ENCODE results near the gene XBP1. TPM values are rescaled to one million over a fixed set of nuclear protein-coding genes. Genes with fewer than 3 reads are reported as not detected.
A peak's percentile ranks its signal among the peaks of the same experiment; 100 is the strongest.

Gene XBP1
- total and polyA plus RNA-seq, 2 of the 13 experiments (the other 11 are each of a cell fraction or from before 2014, with no cell fraction given): 416 to 427 TPM

DNA sequence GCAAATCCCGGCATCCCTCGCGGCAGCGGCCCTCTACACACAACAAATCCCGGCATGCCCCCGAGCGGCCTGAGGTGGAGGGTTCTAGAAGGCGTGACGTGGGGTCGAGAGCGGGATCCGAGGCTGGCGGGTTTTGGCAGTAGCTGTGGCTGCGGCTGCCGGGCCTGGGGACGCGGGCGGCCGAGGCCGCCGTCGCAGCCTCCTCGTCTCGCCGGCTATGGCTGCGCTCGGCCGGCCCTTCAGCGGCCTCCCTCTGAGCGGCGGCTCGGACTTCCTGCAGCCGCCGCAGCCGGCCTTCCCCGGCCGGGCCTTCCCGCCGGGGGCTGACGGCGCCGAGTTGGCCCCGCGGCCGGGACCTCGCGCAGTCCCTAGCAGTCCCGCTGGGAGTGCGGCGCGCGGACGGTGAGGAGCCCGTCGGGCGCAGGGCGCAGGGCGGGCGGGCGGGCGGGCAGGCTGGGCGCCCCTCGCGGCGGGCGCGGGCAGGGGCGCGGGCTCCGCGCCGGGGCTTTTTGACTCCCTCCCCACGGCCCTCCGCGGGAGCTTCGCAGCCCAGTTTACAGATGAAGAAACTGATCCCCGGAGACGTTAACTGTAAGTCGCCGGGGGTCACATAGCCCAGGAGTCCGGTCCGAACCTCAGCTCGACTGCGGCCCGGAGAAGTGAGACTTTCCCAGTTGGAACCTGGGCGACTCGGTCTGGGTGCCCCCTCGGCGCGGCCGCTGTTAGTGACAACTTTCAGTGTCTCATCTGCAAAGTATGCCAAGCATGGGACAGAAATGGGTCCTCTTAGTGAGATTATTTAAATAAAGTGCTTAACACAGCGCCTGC lies 27.5 kb downstream of the XBP1 start, which contains the start of gene CCDC117 (continued):
- TF ChIP-seq, protein P1, sequence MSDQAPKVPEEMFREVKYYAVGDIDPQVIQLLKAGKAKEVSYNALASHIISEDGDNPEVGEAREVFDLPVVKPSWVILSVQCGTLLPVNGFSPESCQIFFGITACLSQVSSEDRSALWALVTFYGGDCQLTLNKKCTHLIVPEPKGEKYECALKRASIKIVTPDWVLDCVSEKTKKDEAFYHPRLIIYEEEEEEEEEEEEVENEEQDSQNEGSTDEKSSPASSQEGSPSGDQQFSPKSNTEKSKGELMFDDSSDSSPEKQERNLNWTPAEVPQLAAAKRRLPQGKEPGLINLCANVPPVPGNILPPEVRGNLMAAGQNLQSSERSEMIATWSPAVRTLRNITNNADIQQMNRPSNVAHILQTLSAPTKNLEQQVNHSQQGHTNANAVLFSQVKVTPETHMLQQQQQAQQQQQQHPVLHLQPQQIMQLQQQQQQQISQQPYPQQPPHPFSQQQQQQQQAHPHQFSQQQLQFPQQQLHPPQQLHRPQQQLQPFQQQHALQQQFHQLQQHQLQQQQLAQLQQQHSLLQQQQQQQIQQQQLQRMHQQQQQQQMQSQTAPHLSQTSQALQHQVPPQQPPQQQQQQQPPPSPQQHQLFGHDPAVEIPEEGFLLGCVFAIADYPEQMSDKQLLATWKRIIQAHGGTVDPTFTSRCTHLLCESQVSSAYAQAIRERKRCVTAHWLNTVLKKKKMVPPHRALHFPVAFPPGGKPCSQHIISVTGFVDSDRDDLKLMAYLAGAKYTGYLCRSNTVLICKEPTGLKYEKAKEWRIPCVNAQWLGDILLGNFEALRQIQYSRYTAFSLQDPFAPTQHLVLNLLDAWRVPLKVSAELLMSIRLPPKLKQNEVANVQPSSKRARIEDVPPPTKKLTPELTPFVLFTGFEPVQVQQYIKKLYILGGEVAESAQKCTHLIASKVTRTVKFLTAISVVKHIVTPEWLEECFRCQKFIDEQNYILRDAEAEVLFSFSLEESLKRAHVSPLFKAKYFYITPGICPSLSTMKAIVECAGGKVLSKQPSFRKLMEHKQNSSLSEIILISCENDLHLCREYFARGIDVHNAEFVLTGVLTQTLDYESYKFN (CRISPR knock-in tag; conservative IDR thresholded peaks at IDR 0.05): peak; percentile 38; the same call in 1 of the 2 replicates
- TF ChIP-seq ZKSCAN8 (CRISPR knock-in tag; IDR thresholded peaks at IDR 0.05; ENCODE audit: borderline replicate concordance) (no peak), RXRA (CRISPR knock-in tag; IDR thresholded peaks at IDR 0.05) (peak; percentile 14; the same call in 1 of the 2 replicates), PAF1 (CRISPR knock-in tag; IDR thresholded peaks at IDR 0.05) (no peak), MYC (CRISPR knock-in tag; IDR thresholded peaks at IDR 0.05; ENCODE audit: borderline replicate concordance) (peak; percentile 52; the same call in 1 of the 2 replicates), THAP11 (CRISPR knock-in tag; IDR thresholded peaks at IDR 0.05) (peak; percentile 99), CAMTA2 (CRISPR knock-in tag; IDR thresholded peaks at IDR 0.05; ENCODE audit: borderline replicate concordance) (0 out of 2 replicates have a peak, but pooled peaks have one; percentile 18), HNF4G (IDR thresholded peaks at IDR 0.05; ENCODE audit: borderline replicate concordance, low read depth, low read length) (no peak), HNF4G (CRISPR knock-in tag; IDR thresholded peaks at IDR 0.05; ENCODE audit: borderline replicate concordance, low read depth) (no peak), ZNF468 (CRISPR knock-in tag; IDR thresholded peaks at IDR 0.05) (no peak)
- TF ChIP-seq, protein P2, sequence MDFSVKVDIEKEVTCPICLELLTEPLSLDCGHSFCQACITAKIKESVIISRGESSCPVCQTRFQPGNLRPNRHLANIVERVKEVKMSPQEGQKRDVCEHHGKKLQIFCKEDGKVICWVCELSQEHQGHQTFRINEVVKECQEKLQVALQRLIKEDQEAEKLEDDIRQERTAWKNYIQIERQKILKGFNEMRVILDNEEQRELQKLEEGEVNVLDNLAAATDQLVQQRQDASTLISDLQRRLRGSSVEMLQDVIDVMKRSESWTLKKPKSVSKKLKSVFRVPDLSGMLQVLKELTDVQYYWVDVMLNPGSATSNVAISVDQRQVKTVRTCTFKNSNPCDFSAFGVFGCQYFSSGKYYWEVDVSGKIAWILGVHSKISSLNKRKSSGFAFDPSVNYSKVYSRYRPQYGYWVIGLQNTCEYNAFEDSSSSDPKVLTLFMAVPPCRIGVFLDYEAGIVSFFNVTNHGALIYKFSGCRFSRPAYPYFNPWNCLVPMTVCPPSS (IDR thresholded peaks at IDR 0.05): no peak
- TF ChIP-seq, protein P3, sequence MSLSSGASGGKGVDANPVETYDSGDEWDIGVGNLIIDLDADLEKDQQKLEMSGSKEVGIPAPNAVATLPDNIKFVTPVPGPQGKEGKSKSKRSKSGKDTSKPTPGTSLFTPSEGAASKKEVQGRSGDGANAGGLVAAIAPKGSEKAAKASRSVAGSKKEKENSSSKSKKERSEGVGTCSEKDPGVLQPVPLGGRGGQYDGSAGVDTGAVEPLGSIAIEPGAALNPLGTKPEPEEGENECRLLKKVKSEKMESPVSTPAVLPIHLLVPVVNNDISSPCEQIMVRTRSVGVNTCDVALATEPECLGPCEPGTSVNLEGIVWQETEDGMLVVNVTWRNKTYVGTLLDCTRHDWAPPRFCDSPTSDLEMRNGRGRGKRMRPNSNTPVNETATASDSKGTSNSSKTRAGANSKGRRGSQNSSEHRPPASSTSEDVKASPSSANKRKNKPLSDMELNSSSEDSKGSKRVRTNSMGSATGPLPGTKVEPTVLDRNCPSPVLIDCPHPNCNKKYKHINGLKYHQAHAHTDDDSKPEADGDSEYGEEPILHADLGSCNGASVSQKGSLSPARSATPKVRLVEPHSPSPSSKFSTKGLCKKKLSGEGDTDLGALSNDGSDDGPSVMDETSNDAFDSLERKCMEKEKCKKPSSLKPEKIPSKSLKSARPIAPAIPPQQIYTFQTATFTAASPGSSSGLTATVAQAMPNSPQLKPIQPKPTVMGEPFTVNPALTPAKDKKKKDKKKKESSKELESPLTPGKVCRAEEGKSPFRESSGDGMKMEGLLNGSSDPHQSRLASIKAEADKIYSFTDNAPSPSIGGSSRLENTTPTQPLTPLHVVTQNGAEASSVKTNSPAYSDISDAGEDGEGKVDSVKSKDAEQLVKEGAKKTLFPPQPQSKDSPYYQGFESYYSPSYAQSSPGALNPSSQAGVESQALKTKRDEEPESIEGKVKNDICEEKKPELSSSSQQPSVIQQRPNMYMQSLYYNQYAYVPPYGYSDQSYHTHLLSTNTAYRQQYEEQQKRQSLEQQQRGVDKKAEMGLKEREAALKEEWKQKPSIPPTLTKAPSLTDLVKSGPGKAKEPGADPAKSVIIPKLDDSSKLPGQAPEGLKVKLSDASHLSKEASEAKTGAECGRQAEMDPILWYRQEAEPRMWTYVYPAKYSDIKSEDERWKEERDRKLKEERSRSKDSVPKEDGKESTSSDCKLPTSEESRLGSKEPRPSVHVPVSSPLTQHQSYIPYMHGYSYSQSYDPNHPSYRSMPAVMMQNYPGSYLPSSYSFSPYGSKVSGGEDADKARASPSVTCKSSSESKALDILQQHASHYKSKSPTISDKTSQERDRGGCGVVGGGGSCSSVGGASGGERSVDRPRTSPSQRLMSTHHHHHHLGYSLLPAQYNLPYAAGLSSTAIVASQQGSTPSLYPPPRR (CRISPR knock-in tag; IDR thresholded peaks at IDR 0.05; ENCODE audit: borderline replicate concordance): no peak
- TF ChIP-seq, protein P4, sequence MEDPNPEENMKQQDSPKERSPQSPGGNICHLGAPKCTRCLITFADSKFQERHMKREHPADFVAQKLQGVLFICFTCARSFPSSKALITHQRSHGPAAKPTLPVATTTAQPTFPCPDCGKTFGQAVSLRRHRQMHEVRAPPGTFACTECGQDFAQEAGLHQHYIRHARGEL (CRISPR knock-in tag; IDR thresholded peaks at IDR 0.05): no peak
- TF ChIP-seq, protein P5, sequence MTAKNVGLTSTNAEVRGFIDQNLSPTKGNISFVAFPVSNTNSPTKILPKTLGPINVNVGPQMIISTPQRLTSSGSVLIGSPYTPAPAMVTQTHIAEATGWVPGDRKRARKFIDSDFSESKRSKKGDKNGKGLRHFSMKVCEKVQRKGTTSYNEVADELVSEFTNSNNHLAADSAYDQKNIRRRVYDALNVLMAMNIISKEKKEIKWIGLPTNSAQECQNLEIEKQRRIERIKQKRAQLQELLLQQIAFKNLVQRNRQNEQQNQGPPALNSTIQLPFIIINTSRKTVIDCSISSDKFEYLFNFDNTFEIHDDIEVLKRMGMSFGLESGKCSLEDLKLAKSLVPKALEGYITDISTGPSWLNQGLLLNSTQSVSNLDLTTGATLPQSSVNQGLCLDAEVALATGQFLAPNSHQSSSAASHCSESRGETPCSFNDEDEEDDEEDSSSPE (CRISPR knock-in tag; IDR thresholded peaks at IDR 0.05): peak; percentile 94
- TF ChIP-seq, protein P6, sequence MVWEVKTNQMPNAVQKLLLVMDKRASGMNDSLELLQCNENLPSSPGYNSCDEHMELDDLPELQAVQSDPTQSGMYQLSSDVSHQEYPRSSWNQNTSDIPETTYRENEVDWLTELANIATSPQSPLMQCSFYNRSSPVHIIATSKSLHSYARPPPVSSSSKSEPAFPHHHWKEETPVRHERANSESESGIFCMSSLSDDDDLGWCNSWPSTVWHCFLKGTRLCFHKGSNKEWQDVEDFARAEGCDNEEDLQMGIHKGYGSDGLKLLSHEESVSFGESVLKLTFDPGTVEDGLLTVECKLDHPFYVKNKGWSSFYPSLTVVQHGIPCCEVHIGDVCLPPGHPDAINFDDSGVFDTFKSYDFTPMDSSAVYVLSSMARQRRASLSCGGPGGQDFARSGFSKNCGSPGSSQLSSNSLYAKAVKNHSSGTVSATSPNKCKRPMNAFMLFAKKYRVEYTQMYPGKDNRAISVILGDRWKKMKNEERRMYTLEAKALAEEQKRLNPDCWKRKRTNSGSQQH (CRISPR knock-in tag; IDR thresholded peaks at IDR 0.05; ENCODE audit: low read depth): no peak

Data from HepG2 (cell line).